Trophoblast cell (in vitro differentiated cells and primary cell): Measurements from ENCODE around the gene VASH1.

ENCODE experiments used
- DNase-seq, 2 donors: peaks; one replicate each; pipeline ENCODE4 v3.0.0-alpha.2; 2016
- H2AFZ ChIP-seq: 2 replicates; pipeline ENCODE4 v1.6.1; 2013; ENCODE audit warnings: low read length, moderate library complexity, mild to moderate bottlenecking; ENCODE audit not compliant: insufficient read depth, poor library complexity
- H2AK5ac ChIP-seq: 2 replicates; pipeline ENCODE4 v1.6.1; 2013; ENCODE audit warnings: mild to moderate bottlenecking, low read length
- H2BK120ac ChIP-seq: 2 replicates; pipeline ENCODE4 v1.6.1; 2013; ENCODE audit warnings: low read length, mild to moderate bottlenecking, moderate library complexity; ENCODE audit not compliant: insufficient read depth, poor library complexity
- H2BK12ac ChIP-seq: 2 replicates; pipeline ENCODE4 v1.6.1; 2013; ENCODE audit warnings: mild to moderate bottlenecking, low read length, moderate library complexity
- H2BK5ac ChIP-seq: 2 replicates; pipeline ENCODE4 v1.6.1; 2013; ENCODE audit warnings: low read length, low read depth, moderate library complexity, mild to moderate bottlenecking; ENCODE audit not compliant: poor library complexity
- H3K14ac ChIP-seq: 2 replicates; pipeline ENCODE4 v1.6.1; 2013; ENCODE audit warnings: mild to moderate bottlenecking, low read length
- H3K18ac ChIP-seq: 2 replicates; pipeline ENCODE4 v1.6.1; 2013; ENCODE audit warnings: mild to moderate bottlenecking, low read length
- H3K23ac ChIP-seq: 2 replicates; pipeline ENCODE4 v1.6.1; 2013; ENCODE audit warnings: low read length
- H3K27ac ChIP-seq: 2 replicates; pipeline ENCODE4 v1.5.1; 2013; ENCODE audit warnings: low read depth, mild to moderate bottlenecking, inconsistent platforms, low read length, moderate library complexity
- H3K27me3 ChIP-seq: 2 replicates; pipeline ENCODE4 v1.6.1; 2013; ENCODE audit warnings: inconsistent platforms, mild to moderate bottlenecking, low read length, moderate library complexity; ENCODE audit not compliant: insufficient read depth
- H3K36me3 ChIP-seq, 2 experiments: 1 replicate in 1 of 2; 2 replicates in 1 of 2; pipeline ENCODE4 v1.6.1; 2013; ENCODE audit warnings: low read length in 2 of 2, mild to moderate bottlenecking in 2 of 2, moderate library complexity in 1 of 2; ENCODE audit not compliant: insufficient read depth in 2 of 2, control insufficient read depth in 1 of 2
- H3K4ac ChIP-seq: 2 replicates; pipeline ENCODE4 v1.6.1; 2013; ENCODE audit warnings: low read depth, mild to moderate bottlenecking, low read length, moderate library complexity
- H3K4me1 ChIP-seq, 2 experiments: 1 replicate in 1 of 2; 2 replicates in 1 of 2; pipeline ENCODE4 v1.6.1; 2013; ENCODE audit warnings: low read length in 2 of 2, mild to moderate bottlenecking in 2 of 2, moderate library complexity in 1 of 2; ENCODE audit not compliant: insufficient read depth in 2 of 2, control insufficient read depth in 1 of 2
- H3K4me2 ChIP-seq: 2 replicates; pipeline ENCODE4 v1.6.1; 2013; ENCODE audit warnings: inconsistent platforms, mild to moderate bottlenecking, low read length, moderate library complexity
- H3K4me3 ChIP-seq: 2 replicates; pipeline ENCODE4 v1.5.1; 2013; ENCODE audit warnings: mild to moderate bottlenecking, low read depth, low read length, inconsistent platforms
- H3K79me1 ChIP-seq: one replicate; pipeline ENCODE4 v1.6.1; 2013; ENCODE audit warnings: low read length
- H3K79me2 ChIP-seq: 2 replicates; pipeline ENCODE4 v1.6.1; 2013; ENCODE audit warnings: low read length, mild to moderate bottlenecking; ENCODE audit not compliant: control insufficient read depth, insufficient read depth, poor library complexity
- H3K9ac ChIP-seq: 2 replicates; pipeline ENCODE4 v1.6.1; 2013; ENCODE audit warnings: mild to moderate bottlenecking, low read length
- H3K9me3 ChIP-seq: 2 replicates; pipeline ENCODE4 v1.6.1; 2013; ENCODE audit warnings: low read depth, mild to moderate bottlenecking, control low read depth, inconsistent platforms, low read length; ENCODE audit not compliant: insufficient read depth
- H4K12ac ChIP-seq: 2 replicates; pipeline ENCODE4 v1.6.1; 2013; ENCODE audit warnings: low read depth, mild to moderate bottlenecking, low read length, moderate library complexity
- H4K8ac ChIP-seq: 2 replicates; pipeline ENCODE4 v1.6.1; 2013; ENCODE audit warnings: low read depth, mild to moderate bottlenecking, low read length, moderate library complexity
- H4K91ac ChIP-seq: one replicate; pipeline ENCODE4 v1.6.1; 2013; ENCODE audit warnings: low read depth, mild to moderate bottlenecking, low read length, moderate library complexity
- WGBS: extraction: QIAGEN DNeasy Blood & Tissue Kit; methylation state at CpG from one replicate; pipeline ENCODE4 v1.1.7; 2013; ENCODE audit warnings: missing lambda C conversion rate; ENCODE audit not compliant: insufficient read length, insufficient coverage; ENCODE audit errors: extremely low coverage; 5-methylcytosine and 5-hydroxymethylcytosine counted together

Gene VASH1

DNA sequence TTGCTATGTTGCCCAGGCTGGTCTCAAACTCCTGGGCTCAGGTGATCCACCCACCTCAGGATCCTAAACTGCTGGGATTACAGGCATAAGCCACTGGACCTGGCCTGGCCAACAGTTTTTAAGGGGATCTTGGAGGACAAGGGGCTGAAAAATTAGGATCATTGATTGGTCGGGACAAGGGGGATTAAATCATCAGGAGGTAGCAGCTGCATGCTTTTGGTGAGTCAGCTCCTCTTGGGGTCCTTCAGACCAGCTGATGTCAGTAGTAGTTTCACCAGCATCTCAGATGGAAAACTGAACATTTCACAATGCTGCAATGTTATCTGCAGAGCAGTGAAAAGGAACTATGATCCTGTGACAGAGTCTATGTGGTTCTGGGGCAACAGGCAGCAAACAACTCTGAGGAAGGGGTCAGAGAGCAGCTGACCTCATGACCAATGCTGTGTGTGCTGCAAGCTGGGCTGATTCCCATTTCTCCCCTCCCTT lies 71.3 kb downstream of the VASH1 start:
- Histone ChIP-seq H3K27me3 (no peaks in the 10 kb centered on the region), H3K23ac (no peak overlapping the region), H2AFZ (no peak overlapping the region), H3K18ac (no peak overlapping the region), H3K4me3 (no peak overlapping the region), H3K4me2 (no peak overlapping the region), H3K79me2 (no peaks in the 10 kb centered on the region), H3K79me1 (no peaks in the 10 kb centered on the region), H3K14ac (no peak overlapping the region), H2BK12ac (no peak overlapping the region), H3K4me1 (no peaks in the 10 kb centered on the region), H3K4ac (no peak overlapping the region), H2BK120ac (no peak overlapping the region), H2AK5ac (no peak overlapping the region), H2BK5ac (no peak overlapping the region), H4K12ac (no peak overlapping the region), H3K27ac (no peak overlapping the region), H3K9ac (no peak overlapping the region), H3K36me3 (no peaks in the 10 kb centered on the region), H3K9me3 (no peaks in the 10 kb centered on the region), H4K8ac (no peak overlapping the region), H4K91ac (no peak overlapping the region)
- WGBS, result no CpG with 5 or more reads among the region's 1 CpG
- peak in 1 of 2 donors; percentile 37 for DNase-seq
